ENCODE data around the gene RASD1. TPM values are rescaled to one million over a fixed set of nuclear protein-coding genes. Genes with fewer than 3 reads are reported as not detected.

Gene RASD1
- total RNA-seq, 3 donors from 2014 or later = 64.0 to 140 (median 75.0) TPM

DNA sequence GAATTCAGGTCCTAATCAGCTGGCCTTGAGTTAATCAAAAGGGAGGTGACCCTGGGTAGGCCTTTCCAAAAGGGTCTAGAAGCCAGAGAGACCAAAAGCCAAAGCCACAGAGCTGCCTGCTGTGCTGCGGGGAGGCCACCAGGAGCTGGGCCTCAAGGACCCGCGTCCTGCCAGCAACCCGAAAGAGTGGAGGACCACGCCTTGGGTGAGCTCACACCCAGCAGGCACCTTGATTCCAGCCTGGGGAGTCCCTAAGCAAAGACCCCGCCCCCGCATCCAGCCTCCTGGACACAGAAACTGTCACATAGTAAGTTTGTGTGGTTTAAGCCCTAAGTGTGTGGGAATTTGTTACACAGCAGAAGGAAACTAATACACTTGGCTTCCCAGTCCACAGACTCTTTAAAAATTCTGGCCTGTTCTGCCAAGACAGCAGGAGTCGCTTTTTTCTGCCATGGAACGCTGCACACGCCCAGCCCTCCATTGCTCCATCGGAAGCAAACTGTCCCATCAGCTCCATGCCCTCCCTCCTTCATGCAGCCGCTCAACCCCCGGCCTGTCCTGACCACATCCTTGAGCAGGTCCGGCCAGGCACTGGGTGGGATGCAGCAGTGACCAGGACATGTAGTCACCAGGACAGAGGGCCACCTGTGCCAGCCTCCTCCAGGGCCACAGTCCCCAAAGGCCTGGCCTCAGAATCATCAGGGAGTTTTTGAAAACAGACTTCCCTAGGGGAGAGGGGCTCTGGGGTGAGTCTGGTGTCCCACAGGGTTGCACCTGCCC, 20.9 kb upstream of the RASD1 start:
- intact Hi-C loops (cut with DNase I; ENCODE audit: low total_unique reads) = no loop called here
- no peaks in the 10 kb centered on the region for H3K9me3 ChIP-seq

DNA sequence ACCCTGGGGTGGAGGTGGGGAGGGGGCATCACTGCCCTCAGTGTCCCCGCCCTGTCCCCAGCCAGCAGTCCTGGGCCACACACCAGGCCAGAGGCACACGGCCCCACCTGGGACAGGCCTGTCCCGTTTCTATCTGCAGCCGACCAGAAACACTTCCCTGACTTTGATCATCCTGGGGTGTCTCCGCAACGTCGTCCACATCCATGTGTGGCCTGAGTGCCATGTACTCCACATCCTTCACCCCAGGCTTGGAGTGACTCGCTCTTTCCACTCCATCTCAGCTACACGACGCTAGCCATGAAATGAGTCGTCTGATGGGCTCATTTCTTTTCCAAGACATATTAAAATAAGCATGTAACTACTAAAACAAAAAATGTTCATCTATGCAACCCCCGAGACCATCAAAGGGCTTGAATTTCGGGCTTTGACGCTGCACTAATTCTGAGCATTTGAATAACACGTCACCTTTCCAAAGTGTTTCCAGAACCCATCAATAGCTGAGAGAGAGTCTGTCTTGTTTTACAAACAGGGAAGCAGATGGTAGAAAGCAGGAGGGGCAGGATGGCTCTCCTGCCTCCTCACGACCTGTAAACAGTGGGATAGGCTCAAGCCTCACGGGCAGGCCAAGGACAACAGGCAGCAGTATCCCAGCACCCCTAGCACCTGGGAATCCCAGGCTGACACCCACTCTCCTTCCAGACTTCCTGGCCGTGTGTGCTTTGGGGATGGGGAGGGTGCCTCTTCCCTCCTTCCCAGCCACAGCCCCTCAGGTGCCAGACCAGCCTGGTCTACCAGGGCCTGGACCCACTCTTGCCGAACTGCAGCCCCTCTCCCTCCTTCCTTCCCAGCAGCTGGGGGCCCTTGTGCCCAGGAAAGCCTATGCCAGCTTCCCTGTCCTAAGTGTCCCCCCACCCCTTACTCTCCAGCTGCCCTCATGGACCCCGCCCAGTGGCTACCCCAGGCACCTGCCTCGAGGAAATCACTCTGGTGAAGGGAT, 20.0 kb upstream of the RASD1 start:
- no peak for TF ChIP-seq POLR2A (IDR thresholded peaks at IDR 0.05)
- TF ChIP-seq, protein P1, sequence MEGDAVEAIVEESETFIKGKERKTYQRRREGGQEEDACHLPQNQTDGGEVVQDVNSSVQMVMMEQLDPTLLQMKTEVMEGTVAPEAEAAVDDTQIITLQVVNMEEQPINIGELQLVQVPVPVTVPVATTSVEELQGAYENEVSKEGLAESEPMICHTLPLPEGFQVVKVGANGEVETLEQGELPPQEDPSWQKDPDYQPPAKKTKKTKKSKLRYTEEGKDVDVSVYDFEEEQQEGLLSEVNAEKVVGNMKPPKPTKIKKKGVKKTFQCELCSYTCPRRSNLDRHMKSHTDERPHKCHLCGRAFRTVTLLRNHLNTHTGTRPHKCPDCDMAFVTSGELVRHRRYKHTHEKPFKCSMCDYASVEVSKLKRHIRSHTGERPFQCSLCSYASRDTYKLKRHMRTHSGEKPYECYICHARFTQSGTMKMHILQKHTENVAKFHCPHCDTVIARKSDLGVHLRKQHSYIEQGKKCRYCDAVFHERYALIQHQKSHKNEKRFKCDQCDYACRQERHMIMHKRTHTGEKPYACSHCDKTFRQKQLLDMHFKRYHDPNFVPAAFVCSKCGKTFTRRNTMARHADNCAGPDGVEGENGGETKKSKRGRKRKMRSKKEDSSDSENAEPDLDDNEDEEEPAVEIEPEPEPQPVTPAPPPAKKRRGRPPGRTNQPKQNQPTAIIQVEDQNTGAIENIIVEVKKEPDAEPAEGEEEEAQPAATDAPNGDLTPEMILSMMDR (IDR thresholded peaks at IDR 0.05) = no peak
- TF ChIP-seq POLR2AphosphoS5 (IDR thresholded peaks at IDR 0.05) = no peak
- Histone ChIP-seq H3K9me3 (no peaks in the 10 kb centered on the region), H3K4me1 (peaks cover 0 to 13% of the 10 kb centered on the region in 2 donors), H3K27me3 (no peaks in the 10 kb centered on the region), H3K36me3 (no peaks in the 10 kb centered on the region), H3K4me3 (no peak overlapping the region), H3K27ac (peak overlapping the region in 1 of 2 donors; percentile 82)
- DNase-seq (ENCODE audit: low spot score in 2 of 2) = no peak
- intact Hi-C loops (cut with DNase I; ENCODE audit: low total_unique reads) = no loop called here

More for the DNA sequence above, 20.9 kb upstream of the RASD1 start:
- no peak for DNase-seq (ENCODE audit: low spot score in 2 of 2)
- peaks cover 0 to 5% of the 10 kb centered on the region in 2 donors for H3K4me1 ChIP-seq
- H3K27ac ChIP-seq = peak overlapping the region in 1 of 2 donors; percentile 82
- no peak overlapping the region for H3K4me3 ChIP-seq
- H3K36me3 ChIP-seq = no peaks in the 10 kb centered on the region
- TF ChIP-seq, protein P1 (IDR thresholded peaks at IDR 0.05) = no peak
- no peak for TF ChIP-seq POLR2AphosphoS5 (IDR thresholded peaks at IDR 0.05)
- no peak for TF ChIP-seq POLR2A (IDR thresholded peaks at IDR 0.05)
- H3K27me3 ChIP-seq = no peaks in the 10 kb centered on the region

DNA sequence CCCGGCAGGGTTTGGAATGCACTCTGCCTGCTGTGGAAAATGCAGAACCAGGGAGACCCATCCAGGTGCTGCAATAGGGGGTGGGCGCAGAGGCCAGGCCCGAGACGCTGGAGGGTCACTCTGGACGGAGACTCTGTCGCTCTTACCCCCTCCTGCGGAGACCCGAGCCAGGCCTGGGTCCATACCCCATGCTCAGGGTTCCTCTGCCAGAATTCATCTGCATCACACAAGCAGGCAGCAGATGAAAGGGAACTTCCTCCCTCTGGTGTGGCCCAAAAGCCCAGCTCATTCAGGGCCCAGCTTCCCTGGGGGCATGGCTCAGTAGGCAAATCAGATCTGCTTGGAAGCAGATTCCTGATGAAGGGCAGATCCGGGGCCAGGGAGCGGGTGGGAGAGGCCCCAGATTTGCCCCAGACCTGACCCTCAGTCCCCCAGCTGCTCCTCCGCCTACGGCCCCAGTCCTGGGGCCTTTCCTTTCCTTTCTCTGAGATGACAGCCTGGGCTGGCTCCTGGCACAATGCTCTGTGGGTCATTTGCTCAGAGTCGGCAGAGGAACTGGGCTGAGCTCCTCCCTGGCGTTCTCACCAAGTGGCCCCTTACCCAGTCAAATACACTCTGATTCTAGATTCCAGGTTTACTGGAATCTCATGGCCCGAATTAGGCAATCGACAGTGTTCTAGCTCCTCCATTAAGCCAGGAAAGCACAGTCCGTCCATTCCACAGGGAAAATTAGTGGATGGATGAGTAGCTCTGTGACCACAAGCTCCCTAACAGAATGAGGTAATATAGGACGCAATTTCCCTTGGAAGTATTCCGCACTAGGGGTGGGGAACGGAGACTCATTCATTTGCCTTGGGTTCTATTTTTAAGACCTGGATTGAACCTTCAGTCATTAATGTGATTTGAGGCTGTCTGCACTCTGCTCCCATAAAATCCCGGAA, 19.1 kb upstream of the RASD1 start:
- intact Hi-C loops (cut with DNase I; ENCODE audit: low total_unique reads) = no loop called here
- DNase-seq (ENCODE audit: low spot score in 2 of 2) = no peak
- TF ChIP-seq, protein P1 (IDR thresholded peaks at IDR 0.05) = no peak
- no peak for TF ChIP-seq POLR2A (IDR thresholded peaks at IDR 0.05)
- H3K4me3 ChIP-seq = no peak overlapping the region
- H3K4me1 ChIP-seq = peaks cover 0 to 13% of the 10 kb centered on the region in 2 donors
- H3K27ac ChIP-seq = peak overlapping the region; percentile 0 to 82
- H3K27me3 ChIP-seq = no peaks in the 10 kb centered on the region
- H3K9me3 ChIP-seq = no peaks in the 10 kb centered on the region
- no peaks in the 10 kb centered on the region for H3K36me3 ChIP-seq

DNA sequence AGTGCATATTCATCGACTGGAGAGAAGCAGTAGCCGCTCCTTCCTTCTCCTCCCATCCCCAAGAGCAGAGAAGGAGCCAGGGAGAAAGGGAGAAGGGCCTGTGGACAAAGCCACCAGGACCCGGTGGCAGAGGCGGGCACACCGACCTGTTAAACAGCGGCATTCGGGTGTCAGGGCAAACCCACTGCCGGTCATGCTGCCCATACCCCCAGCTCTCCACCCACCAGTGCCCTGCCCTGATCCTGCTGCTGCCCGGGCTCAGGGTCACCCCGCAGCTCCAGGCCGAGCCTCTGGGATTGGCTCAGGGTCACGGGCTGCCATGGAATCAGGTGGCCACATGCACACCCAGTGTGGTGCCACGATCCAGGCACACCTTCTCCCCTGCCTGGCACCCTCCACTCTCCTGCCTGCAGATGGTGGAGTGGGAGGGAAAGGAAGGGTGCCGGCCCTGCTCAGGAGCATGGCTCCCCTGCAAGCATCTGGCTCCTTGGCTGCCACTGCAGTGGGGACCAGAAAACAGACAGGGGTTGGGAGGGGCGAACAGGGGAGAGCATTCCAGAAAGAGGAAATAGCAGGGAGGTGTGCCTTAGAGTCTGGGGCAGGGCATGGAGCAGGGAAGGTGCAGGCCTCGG, 18.3 kb upstream of the RASD1 start:
- no peak for TF ChIP-seq POLR2AphosphoS5 (IDR thresholded peaks at IDR 0.05)
- TF ChIP-seq, protein P1 (IDR thresholded peaks at IDR 0.05) = no peak
- intact Hi-C loops (cut with DNase I; ENCODE audit: low total_unique reads) = no loop called here
- Histone ChIP-seq H3K27me3 (no peaks in the 10 kb centered on the region), H3K9me3 (no peaks in the 10 kb centered on the region), H3K36me3 (no peaks in the 10 kb centered on the region), H3K4me1 (peaks cover 0 to 13% of the 10 kb centered on the region in 2 donors), H3K27ac (peak overlapping the region in 1 of 2 donors; percentile 82), H3K4me3 (no peak overlapping the region)
- no peak for DNase-seq (ENCODE audit: low spot score in 2 of 2)
